Measurements from ENCODE around the gene C3orf70.

Gene C3orf70

GRCh38 chr3:185134509-185134908 is 18.4 kb downstream of the C3orf70 start:
- DNase-seq (ENCODE audit: low read depth) = no peak
- no peak overlapping the region for H3K4me3 ChIP-seq (ENCODE audit: low read depth, low read length)
- TF ChIP-seq, protein P1, sequence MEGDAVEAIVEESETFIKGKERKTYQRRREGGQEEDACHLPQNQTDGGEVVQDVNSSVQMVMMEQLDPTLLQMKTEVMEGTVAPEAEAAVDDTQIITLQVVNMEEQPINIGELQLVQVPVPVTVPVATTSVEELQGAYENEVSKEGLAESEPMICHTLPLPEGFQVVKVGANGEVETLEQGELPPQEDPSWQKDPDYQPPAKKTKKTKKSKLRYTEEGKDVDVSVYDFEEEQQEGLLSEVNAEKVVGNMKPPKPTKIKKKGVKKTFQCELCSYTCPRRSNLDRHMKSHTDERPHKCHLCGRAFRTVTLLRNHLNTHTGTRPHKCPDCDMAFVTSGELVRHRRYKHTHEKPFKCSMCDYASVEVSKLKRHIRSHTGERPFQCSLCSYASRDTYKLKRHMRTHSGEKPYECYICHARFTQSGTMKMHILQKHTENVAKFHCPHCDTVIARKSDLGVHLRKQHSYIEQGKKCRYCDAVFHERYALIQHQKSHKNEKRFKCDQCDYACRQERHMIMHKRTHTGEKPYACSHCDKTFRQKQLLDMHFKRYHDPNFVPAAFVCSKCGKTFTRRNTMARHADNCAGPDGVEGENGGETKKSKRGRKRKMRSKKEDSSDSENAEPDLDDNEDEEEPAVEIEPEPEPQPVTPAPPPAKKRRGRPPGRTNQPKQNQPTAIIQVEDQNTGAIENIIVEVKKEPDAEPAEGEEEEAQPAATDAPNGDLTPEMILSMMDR (IDR thresholded peaks at IDR 0.05; ENCODE audit: low read depth, low read length, missing control alignments) = no peak

- TF ChIP-seq, protein P1 (IDR thresholded peaks at IDR 0.05; ENCODE audit: low read depth, low read length, missing control alignments) = no peak
- no peak overlapping the region for H3K4me3 ChIP-seq (ENCODE audit: low read depth, low read length)
- DNase-seq (ENCODE audit: low read depth) = no peak
These were observed 21.1 kb downstream of the C3orf70 start for GRCh38 chr3:185131602-185132256.

GRCh38 chr3:185129083-185129482 is 23.8 kb downstream of the C3orf70 start:
- DNase-seq (ENCODE audit: low read depth) = no peak

DNA sequence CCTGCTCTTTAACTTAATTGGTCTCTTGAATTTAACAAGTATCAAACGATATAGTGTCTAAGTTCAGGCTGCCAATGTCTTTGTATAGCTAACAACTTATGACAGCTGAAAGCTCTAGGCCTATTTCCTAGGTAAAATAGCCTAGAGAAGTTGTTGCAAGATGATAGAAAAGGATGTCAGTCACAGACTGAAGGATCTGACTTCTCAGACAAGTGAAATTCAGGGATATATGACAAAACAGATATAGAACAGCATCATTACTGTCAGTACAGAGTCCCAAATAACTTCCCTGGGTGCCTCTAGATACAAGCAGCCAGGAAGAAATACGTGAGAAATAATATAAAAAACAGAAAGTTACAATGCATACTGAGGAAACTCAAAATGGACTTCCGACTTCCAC is 26.7 kb downstream of the C3orf70 start:
- H3K4me3 ChIP-seq (ENCODE audit: low read depth, low read length) = no peak overlapping the region
- no peak for DNase-seq (ENCODE audit: low read depth)
- TF ChIP-seq, protein P1 (IDR thresholded peaks at IDR 0.05; ENCODE audit: low read depth, low read length, missing control alignments) = no peak

More at GRCh38 chr3:185129083-185129482, 23.8 kb downstream of the C3orf70 start:
- TF ChIP-seq, protein P1 (IDR thresholded peaks at IDR 0.05; ENCODE audit: low read depth, low read length, missing control alignments) = no peak
- no peak overlapping the region for H3K4me3 ChIP-seq (ENCODE audit: low read depth, low read length)

DNA sequence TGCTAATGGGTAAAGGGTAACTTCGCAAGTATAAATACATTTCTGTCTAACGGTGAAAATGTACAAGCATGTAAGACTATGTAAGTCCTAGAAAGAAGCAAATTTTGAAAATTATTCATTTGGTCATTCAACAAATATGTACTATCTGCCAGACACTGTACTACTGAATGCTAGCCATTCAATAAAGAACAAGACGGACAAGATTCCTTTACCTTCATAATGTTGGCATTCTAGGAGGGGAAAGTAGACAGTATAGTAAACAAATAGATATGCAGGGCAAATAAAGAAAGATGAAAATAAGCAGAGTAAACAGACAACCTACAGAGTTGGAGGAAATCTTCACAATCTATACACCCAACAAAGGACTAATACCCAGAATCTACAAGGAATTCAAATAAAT is 32.7 kb downstream of the C3orf70 start:
- H3K4me3 ChIP-seq (ENCODE audit: low read depth, low read length) = no peak overlapping the region
- TF ChIP-seq, protein P1 (IDR thresholded peaks at IDR 0.05; ENCODE audit: low read depth, low read length, missing control alignments) = no peak
- DNase-seq (ENCODE audit: low read depth) = no peak

- no peak overlapping the region for H3K4me3 ChIP-seq (ENCODE audit: low read depth, low read length)
- TF ChIP-seq, protein P1 (IDR thresholded peaks at IDR 0.05; ENCODE audit: low read depth, low read length, missing control alignments) = no peak
- no peak for DNase-seq (ENCODE audit: low read depth)
These were observed 37.5 kb downstream of the C3orf70 start for GRCh38 chr3:185115371-185115770.

DNA sequence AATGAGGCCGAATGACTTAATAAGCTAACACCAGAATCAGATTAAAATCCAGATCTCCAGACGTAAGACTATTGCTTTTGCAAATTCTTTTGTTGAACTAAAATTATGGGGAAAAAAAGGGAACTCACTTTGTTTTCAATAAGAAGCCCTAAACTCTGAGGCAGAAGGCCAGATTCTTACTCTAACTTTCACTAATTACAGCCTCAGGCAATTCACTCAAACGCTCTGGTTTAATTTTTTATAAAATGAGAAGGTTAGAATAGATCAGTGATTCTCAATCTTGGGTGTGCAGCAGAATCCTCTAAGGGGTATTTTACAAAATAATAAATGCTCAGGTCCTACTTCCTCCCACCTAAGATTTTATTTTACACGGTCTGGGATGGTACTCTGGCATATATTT is 38.1 kb downstream of the C3orf70 start:
- TF ChIP-seq, protein P1 (IDR thresholded peaks at IDR 0.05; ENCODE audit: low read depth, low read length, missing control alignments) = no peak
- no peak for DNase-seq (ENCODE audit: low read depth)
- H3K4me3 ChIP-seq (ENCODE audit: low read depth, low read length) = no peak overlapping the region
